ENCODE results near the gene HTT.
"Not testable (repeated sequence)": the region's sequence is repeated elsewhere in the genome, so short reads cannot be mapped to it uniquely, and the experiment has no call there.

HTT gene

GRCh38 chr4:3124070-3124767, 49.7 kb downstream of the HTT start:
- DNase-seq, result no peak

DNA sequence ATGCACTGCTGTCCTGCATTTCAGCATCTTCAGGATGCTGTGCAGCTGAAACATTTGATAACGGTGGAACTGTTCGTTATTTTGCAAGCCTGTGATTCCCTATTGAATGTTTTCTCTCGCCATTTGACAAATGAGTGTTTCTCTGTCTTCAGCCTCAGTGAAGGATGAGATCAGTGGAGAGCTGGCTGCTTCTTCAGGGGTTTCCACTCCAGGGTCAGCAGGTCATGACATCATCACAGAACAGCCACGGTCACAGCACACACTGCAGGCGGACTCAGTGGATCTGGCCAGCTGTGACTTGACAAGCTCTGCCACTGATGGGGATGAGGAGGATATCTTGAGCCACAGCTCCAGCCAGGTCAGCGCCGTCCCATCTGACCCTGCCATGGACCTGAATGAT, 52.6 kb downstream of the HTT start:
- DNase-seq, result no peak

DNA sequence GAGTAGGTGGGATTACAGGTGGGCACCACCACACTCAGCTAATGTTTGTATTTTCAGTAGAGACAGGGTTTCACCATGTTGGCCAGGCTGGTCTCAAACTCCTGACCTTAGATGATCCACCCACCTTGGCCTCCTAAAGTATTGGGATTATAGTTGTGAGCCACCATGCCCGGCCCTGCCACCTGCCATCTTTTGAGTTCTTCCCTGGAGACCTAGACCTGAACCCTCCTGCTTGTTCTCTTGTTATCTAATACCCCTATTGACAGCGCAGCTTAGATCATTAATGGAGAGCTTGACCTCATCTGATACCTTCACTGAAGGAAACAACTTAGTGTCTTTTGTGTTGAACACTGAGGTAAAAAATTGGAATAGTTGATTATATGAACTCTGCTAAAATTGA, 53.6 kb downstream of the HTT start:
- DNase-seq, result no peak

GRCh38 chr4:3128976-3129375, 54.5 kb downstream of the HTT start:
- no peak for DNase-seq

GRCh38 chr4:3130201-3130600, 55.7 kb downstream of the HTT start:
- no peak for DNase-seq

GRCh38 chr4:3130826-3131225, 56.3 kb downstream of the HTT start:
- DNase-seq, result no peak

DNA sequence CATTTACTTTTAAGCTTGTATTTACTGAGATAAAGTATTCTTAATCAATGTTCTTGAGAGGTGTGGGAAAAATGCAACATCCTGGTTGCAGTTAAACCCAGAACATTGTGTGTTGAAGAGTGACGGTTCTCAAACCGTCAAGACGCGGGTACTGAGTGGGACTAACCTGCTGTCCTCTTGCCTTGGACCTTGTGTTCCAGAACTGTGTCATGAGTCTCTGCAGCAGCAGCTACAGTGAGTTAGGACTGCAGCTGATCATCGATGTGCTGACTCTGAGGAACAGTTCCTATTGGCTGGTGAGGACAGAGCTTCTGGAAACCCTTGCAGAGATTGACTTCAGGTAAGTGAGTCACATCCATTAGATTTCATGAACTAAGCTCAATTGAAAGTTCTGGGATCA, 59.7 kb downstream of the HTT start:
- DNase-seq, result no peak

DNA sequence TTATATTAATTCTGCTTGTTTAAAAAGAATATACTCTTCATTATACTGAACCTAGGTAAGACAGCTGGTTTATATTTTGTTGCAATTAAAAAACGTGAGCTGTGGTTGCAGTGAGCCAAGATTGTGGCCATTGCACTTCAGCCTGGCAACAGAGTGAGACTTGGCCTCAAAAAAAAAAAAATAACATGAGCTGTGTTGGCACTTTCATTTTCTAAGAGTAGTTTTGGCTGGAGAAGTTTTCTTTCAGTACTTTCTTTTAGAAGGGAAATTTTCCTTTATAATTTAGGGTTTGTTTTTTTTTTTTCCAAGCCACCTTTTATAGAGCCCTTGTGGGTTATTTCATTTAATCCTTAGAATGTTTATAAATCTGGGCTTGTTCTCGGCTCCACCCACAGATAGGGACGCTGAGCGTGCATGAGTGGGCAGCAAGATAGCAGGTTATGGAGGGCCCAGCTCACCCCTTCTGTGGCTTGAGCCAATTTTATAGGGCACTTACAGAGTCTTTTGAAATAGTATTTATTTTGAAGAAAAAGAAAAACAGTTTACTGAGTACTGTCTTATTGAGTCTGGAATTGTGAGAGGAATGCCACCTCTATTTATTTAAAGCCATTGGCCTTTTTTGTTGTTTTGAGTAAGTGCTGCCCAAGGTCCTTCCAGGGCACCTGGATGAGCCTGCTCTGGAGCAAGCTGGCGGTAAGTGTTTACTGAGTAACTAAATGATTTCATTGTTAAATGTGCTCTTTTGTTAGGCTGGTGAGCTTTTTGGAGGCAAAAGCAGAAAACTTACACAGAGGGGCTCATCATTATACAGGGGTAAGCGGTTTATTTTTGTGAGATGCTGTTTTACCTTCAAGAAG, 60.9 kb downstream of the HTT start:
- peak in 1 of 2 experiments; percentile 23 for DNase-seq

DNA sequence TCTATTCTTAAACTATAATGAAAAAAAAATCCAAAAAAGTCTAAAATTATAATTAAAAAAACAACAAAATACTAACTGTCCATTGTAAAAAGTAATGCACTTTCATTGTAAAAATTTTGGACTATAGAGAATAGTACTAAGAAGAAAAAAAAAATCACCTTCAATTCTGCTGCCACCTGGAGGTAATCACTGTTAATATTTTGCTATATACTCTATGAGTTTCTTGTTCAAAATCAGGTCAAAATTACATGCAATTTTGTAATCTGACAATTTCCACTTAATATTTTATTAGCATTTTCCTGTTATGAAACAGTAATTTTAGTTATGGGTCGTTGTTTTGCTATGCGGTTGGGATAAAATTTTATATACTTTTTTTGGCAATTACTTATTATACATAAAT, 62.0 kb downstream of the HTT start:
- DNase-seq, result no peak

DNA sequence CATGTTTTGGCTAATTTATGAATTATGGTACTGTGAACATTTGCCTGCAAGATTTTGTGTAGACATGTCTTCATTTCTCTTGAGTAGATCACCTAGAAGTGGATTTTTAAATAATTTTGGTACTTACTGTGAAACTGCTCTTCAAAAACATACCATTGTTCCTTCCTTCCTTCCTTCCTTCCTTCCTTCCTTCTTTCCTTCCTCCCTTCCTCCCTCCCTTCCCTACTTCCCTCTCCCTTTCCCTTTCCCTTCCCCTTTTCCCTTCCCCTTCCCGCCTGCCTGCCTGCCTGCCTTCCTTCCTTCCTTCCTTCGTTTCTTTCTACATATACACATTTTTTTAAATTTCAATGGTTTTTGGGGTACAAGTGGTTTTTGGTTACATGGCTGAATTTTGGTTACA, 63.4 kb downstream of the HTT start:
- DNase-seq, result no peak

DNA sequence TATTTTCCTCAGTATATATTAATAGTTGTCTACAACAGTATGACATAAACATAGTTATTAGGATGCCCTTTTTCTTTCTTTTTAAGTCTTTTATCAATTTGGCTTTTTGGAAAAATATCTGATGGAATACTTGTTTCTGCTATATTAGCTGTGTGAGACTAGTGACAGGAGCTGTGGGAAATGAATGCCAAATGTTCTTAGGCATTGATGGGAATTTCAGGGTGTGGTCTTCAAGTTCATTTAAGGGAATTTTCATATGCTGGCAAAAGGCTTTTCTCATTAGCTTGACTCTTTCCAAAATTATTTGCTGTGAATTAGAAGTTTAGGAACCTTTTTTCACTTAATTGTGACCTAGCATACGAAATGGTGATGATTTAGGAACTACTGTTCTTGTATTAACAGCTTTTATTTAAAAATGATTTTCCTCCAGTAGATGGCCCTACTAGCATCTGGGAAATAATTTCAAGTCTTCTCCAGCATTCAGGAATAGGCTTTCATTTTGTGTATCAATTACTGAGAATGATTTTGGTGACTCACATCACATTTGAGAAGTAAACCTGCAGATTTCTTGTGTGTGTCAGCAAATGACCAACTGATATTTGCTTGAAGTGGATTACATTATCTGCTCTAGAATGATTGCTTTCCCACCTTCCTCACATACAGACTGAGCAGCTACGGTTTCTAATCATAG, 70.9 kb downstream of the HTT start:
- peak in 1 of 2 experiments; percentile 16 for DNase-seq

GRCh38 chr4:3148926-3149325, 74.4 kb downstream of the HTT start:
- DNase-seq, result no peak

- not testable (repeated sequence) for DNase-seq
Measured at GRCh38 chr4:3151238-3151637, 76.8 kb downstream of the HTT start.

DNA sequence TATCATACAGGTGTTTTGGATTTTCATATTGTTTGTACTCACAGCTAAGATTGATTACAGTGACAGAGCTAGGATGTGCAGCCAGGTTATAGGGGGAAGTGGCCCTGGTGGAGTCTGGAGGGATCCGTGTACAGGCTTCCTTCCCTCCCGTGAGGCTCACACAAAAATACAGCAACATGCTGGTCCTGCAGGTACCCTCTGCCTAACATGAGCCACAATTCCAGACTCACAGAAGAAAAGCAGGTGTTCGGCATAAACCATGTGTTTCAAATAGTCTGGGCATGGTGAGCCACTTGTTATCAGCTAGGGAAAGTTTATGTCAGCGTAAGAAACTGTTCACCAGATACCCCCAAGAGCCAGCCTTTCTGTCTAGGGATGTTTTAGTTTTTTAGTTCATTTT, 82.9 kb downstream of the HTT start:
- no peak for DNase-seq

DNA sequence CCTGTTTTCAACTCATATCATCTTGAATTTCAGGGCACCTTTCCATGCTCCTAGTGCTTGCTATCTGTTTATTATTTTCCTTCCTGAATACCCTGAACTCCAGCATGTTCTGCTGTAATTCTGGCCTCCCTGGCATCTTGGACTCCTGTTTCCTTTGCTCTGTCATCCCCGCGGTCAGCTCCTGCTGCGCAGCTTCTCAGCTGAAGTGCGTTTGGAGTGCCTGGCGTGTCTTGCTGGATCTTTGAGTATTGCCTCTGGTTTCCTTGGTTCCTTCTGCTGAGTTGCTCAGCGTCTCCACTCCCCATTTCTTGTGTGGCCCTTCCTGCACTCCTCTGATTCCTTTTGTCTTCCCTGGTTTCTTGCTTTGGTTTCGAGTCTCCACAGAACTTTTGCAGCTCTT, 84.4 kb downstream of the HTT start:
- no peak for DNase-seq

DNA sequence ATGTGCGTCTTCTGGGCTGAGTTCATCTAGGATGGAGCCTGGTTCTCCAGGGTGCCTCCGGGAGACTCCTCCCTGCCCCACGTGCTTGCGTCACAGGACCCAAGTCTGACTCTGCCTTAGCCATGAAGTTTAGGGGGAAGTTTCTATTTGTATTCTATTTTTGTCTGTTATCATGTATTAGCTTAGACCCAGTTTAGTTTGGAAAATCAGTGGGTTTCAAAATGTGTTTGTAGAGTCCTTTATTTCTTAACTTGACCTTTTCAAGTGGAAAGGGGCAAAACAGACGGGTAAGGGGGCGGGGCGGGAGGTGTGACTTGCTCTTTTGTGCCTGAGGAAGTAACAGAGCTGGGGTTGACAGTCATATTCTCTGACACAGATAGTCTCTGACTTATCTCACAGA, 86.0 kb downstream of the HTT start:
- DNase-seq, result no peak

DNA sequence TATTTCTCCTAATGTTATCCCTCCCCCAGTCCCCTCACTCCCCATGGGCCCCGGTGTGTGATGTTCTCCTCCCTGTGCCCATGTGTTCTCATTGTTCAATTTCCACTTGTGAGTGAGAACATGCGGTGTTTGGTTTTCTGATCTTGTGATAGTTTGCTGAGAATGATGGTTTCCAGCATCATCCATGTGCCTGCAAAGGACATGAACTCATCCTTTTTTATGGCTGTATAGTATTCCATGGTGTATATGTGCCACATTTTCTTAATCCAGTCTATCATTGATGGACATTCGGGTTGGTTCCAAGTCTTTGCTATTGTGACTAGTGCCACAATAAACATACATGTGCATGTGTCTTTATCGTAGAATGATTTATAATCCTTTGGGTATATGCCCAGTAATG, 86.6 kb downstream of the HTT start:
- DNase-seq, result not testable (repeated sequence)

- not testable (repeated sequence) for DNase-seq
Measured at GRCh38 chr4:3166434-3166833, 92.0 kb downstream of the HTT start.

GRCh38 chr4:3168029-3168428, 93.5 kb downstream of the HTT start:
- no peak for DNase-seq

GRCh38 chr4:3174371-3175338, 100.2 kb downstream of the HTT start:
- no peak for DNase-seq

DNA sequence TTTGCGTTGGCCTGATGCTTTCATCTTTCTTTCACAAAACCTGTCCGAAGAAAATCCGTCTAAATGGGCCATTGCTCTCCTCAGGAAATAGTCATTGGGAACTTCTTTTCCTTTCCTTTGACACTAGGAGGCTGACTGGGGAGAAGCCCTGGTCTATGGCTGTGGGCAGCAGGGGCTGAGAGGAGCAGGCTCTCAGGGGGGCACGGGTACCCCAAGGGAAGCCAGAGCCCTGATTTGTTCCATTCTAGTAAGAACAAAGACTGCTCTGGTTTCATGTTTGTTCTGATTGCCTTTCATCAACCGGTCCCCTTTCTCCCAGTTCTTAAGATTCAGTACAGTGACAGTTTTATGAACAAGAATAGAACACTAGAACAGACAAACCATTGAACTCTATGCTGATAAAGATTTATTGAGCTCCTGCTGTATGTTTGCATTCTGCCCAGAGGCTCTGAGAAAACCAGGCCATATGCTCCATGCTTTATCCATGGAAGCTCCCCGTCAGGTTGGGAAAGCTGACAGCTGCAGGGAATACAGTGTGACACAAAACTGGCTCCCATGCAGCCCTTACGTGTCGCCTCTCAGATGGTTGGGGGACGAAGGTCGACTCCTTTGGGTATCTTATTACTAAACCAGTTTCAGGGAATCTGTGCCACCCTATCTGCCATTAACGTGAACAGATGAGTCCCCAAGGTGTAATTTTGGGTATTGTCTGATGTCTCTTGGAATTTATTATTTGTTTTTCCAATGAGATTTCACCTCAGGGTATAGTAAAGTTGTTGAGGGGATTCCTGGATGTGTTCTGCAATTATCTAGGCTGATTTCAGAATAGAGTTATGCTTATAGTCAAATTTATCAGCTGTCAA, 102.1 kb downstream of the HTT start:
- DNase-seq, result no peak

DNA sequence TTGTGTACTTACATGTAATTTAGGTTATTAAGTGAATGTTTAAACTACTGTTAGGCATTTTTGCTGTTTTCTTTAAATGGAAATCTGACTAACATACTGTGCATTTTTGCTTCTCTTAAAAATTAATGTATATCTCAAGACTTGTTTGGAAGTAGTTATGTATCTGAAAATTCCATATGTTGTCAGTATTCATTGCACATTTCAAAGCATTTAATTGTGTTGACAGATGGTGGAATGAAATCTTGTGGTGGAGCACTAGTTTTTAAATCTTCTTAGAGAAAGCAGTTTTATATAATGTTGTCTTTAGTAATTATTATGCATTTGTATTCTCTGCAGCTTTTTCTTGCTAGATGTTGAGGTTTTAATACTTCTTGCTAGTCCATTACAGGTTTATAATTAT, 102.9 kb downstream of the HTT start:
- DNase-seq, result no peak
